B cell (primary cell): ENCODE measurements around the gene P3H4. TPM values are rescaled to one million over a fixed set of nuclear protein-coding genes. Genes with fewer than 3 reads are reported as not detected.

ENCODE experiments used
- ATAC-seq: fragments of 200-7000 bp; cut with Tn5 transposase; one replicate; pipeline ENCODE4 v1.10.0; 2021; ENCODE audit warnings: low read depth, mild to moderate bottlenecking, moderate number of reproducible peaks, moderate library complexity
- CTCF ChIA-PET: fragments of 350-600 bp; sonication (Branson Sonifier 250); formaldehyde crosslinking; loops from one replicate; lab custom pipeline; 2021; ENCODE audit warnings: antibody characterized with exemption, inconsistent platforms; lab: Charles Lee
- POLR2A ChIA-PET: fragments of 350-600 bp; sonication (Branson Sonifier 250); formaldehyde crosslinking; loops from one replicate; lab custom pipeline; 2021; ENCODE audit warnings: antibody characterized with exemption; lab: Charles Lee
- DNase-seq: peaks from one replicate; pipeline ENCODE4 v3.0.0; 2013
- H2AFZ ChIP-seq: 2 replicates; pipeline ENCODE4 v1.6.1; 2012; ENCODE audit warnings: mild to moderate bottlenecking, low read depth, low read length; ENCODE audit not compliant: insufficient read depth, poor library complexity, severe bottlenecking
- H3K27ac ChIP-seq, 2 donors: 1 replicate in 1 of 2; 2 replicates in 1 of 2; pipeline ENCODE4 v1.5.1; 2012 to 2013; ENCODE audit warnings: low read length in 2 of 2, mild to moderate bottlenecking in 2 of 2, moderate library complexity in 1 of 2
- H3K27me3 ChIP-seq, 4 experiments: fragments of 200-600 bp in 1 of 4; sonication (generic) in 1 of 4; replicated peaks in 1 of 4; 1 replicate in 2 of 4; 2 replicates in 2 of 4; pipeline versions ENCODE4 v1.6.1 to v1.7.0; 2013 to 2016; ENCODE audit warnings: low read length in 3 of 4, mild to moderate bottlenecking in 2 of 4, mixed read lengths in 1 of 4, moderate library complexity in 1 of 4; ENCODE audit not compliant: insufficient read depth in 4 of 4, control insufficient read depth in 3 of 4; ENCODE audit errors: control extremely low read depth in 1 of 4
- H3K36me3 ChIP-seq, 2 experiments: replicated peaks in 1 of 2; 1 replicate in 1 of 2; 2 replicates in 1 of 2; pipeline versions ENCODE4 v1.6.1 to v1.7.1; 2013; ENCODE audit warnings: low read length in 1 of 2; ENCODE audit not compliant: insufficient read depth in 2 of 2, control insufficient read depth in 1 of 2; ENCODE audit errors: control extremely low read depth in 1 of 2, extremely low read depth in 1 of 2
- H3K4me1 ChIP-seq, 2 donors: fragments of 200-600 bp in 1 of 2; sonication (generic) in 1 of 2; 1 replicate in 1 of 2; 2 replicates in 1 of 2; pipeline versions ENCODE4 v1.5.1 to v1.6.1; 2013 to 2017; ENCODE audit warnings: low read length in 2 of 2; ENCODE audit not compliant: control insufficient read depth in 2 of 2, insufficient read depth in 2 of 2
- H3K4me2 ChIP-seq: replicated peaks from 2 replicates; pipeline ENCODE3; 2012; ENCODE audit warnings: mild to moderate bottlenecking, low read depth, low read length; ENCODE audit not compliant: poor library complexity, severe bottlenecking
- H3K4me3 ChIP-seq, 5 experiments: fragments of 200-600 bp in 1 of 5; sonication (generic) in 1 of 5; 1 replicate in 3 of 5; 2 replicates in 2 of 5; pipeline versions ENCODE4 v1.5.1 to v1.7.0; 2011 to 2016; ENCODE audit warnings: low read length in 4 of 5, mild to moderate bottlenecking in 4 of 5, low read depth in 2 of 5, control low read depth in 1 of 5, moderate library complexity in 1 of 5; ENCODE audit not compliant: insufficient read depth in 1 of 5; ENCODE audit errors: control extremely low read depth in 1 of 5, extremely low read depth in 1 of 5
- H3K79me2 ChIP-seq: fragments of 200-600 bp; sonication (generic); one replicate; pipeline ENCODE4 v1.6.0; 2016; ENCODE audit warnings: low read length; ENCODE audit not compliant: control insufficient read depth, insufficient read depth
- H3K9ac ChIP-seq: fragments of 200-600 bp; sonication (generic); 2 replicates; pipeline ENCODE4 v1.6.1; 2017; ENCODE audit warnings: mild to moderate bottlenecking, low read length, moderate library complexity
- H3K9me3 ChIP-seq, 3 donors: one replicate each; pipeline versions ENCODE4 v1.6.1 to v1.7.1; 2013; ENCODE audit warnings: low read length in 2 of 3; ENCODE audit not compliant: control insufficient read depth in 2 of 3, insufficient read depth in 1 of 3; ENCODE audit errors: control extremely low read depth in 1 of 3
- H4K20me1 ChIP-seq: 2 replicates; pipeline ENCODE4 v1.6.0; 2012; ENCODE audit warnings: mild to moderate bottlenecking, low read length; ENCODE audit not compliant: insufficient read depth, control insufficient read depth, poor library complexity, severe bottlenecking
- H3K27ac Mint-ChIP-seq: one replicate; pipeline ENCODE4 v1.8.0; 2021; ENCODE audit warnings: mixed read lengths
- H3K27me3 Mint-ChIP-seq: one replicate; pipeline ENCODE4 v1.8.0; 2021; ENCODE audit warnings: mixed read lengths
- H3K4me1 Mint-ChIP-seq: one replicate; pipeline ENCODE4 v1.8.0; 2021; ENCODE audit warnings: mixed read lengths
- H3K4me3 Mint-ChIP-seq: one replicate; pipeline ENCODE4 v1.8.0; 2021; ENCODE audit warnings: mixed read lengths
- H3K9me3 Mint-ChIP-seq: one replicate; pipeline ENCODE4 v1.8.0; 2022; ENCODE audit warnings: mixed read lengths; ENCODE audit not compliant: insufficient read depth
- EZH2 ChIP-seq: IDR thresholded peaks from 2 replicates; pipeline ENCODE4 v1.6.1; 2012; ENCODE audit warnings: borderline replicate concordance, low read depth, mild to moderate bottlenecking, moderate library complexity, low read length; ENCODE audit not compliant: insufficient read depth, poor library complexity, severe bottlenecking
- WGBS: methylation state at CpG from one replicate; pipeline ENCODE4 v1.1.5; 2013; ENCODE audit warnings: missing lambda C conversion rate; ENCODE audit not compliant: insufficient coverage; 5-methylcytosine and 5-hydroxymethylcytosine counted together
- intact Hi-C: fragments of 100-400 bp; cut with micrococcal nuclease; formaldehyde crosslinking; loops from one replicate; pipeline ENCODE4 v1.10.0; 2022
- polyA plus RNA-seq: library from polyadenylated mRNA; depleted of rRNA; stranded (reverse); fragments of >200 nt; gene quantifications from 2 replicates; pipeline ENCODE4 v1.2.3, GENCODE V29; 2012
- total RNA-seq, 2 donors: library from RNA; stranded (reverse); fragments of 120-200 nt in 1 of 2; gene quantifications; 1 replicate in 1 of 2; 2 replicates in 1 of 2; pipeline versions ENCODE4 v1.2.3 to v1.2.4, GENCODE V29; 2013 to 2022
- TF ChIP-seq, protein P1 (sequence below): fragments of 200-600 bp; IDR thresholded peaks from one replicate; pipeline ENCODE4 v1.8.0; 2022; ENCODE audit warnings: antibody characterized with exemption, mild to moderate bottlenecking

Gene P3H4
- total and polyA plus RNA-seq, 2 donors (not counting 1 experiment from before 2014, with no cell fraction given) = 1.3 to 2.8 TPM

DNA sequence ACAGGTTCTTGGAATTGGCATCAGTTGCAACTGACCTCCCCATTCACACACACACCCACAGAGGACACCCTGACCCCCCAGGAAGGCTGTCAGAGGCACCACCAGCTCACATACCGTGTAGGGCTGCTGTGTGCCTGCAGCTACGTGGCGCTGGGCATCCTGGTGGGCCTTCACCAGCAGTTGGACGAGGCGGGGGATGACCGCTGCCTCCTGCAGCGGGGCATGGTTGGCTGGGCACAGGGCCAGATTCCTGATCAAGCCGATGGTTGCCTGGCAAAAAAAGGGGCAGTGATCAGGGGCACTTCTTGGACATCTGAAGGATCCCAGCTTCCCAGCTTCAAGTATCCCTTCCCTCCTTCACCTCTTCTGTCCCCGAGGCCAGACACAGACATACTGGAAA, 53.1 kb downstream of the P3H4 start:
- no peaks in the 10 kb centered on the region for H4K20me1 ChIP-seq
- ATAC-seq (no peak), DNase-seq (no peak)
- Mint-ChIP-seq H3K27me3 (no peaks in the 10 kb centered on the region), H3K4me1 (peaks cover 18% of the 10 kb centered on the region), H3K9me3 (no peaks in the 10 kb centered on the region), H3K27ac (no peak overlapping the region), H3K4me3 (no peak overlapping the region)
- intact Hi-C loops = no loop called here
- H3K9ac ChIP-seq = no peak overlapping the region
- no peak overlapping the region for H2AFZ ChIP-seq
- no peaks in the 10 kb centered on the region for H3K27me3 ChIP-seq
- no peak overlapping the region for H3K4me2 ChIP-seq
- no peak overlapping the region for H3K4me3 ChIP-seq
- H3K36me3 ChIP-seq = peaks cover 0 to 69% of the 10 kb centered on the region in 2 experiments
- peaks cover 4 to 16% of the 10 kb centered on the region in 2 donors for H3K4me1 ChIP-seq
- ChIA-PET CTCF (interaction anchor here (0.7 to 1.5 kb wide), 3 partner anchors 28 to 133 kb away, joined by 3 to 5 read pairs (median 4); partner anchors contain the start of gene JUP), POLR2A (no interaction called here)
- 94% methylated on average over 7 of the region's 9 CpGs for WGBS
- H3K79me2 ChIP-seq = no peaks in the 10 kb centered on the region
- no peaks in the 10 kb centered on the region for H3K9me3 ChIP-seq
- H3K27ac ChIP-seq = no peak overlapping the region
- TF ChIP-seq EZH2 = no peak
- TF ChIP-seq, protein P1, sequence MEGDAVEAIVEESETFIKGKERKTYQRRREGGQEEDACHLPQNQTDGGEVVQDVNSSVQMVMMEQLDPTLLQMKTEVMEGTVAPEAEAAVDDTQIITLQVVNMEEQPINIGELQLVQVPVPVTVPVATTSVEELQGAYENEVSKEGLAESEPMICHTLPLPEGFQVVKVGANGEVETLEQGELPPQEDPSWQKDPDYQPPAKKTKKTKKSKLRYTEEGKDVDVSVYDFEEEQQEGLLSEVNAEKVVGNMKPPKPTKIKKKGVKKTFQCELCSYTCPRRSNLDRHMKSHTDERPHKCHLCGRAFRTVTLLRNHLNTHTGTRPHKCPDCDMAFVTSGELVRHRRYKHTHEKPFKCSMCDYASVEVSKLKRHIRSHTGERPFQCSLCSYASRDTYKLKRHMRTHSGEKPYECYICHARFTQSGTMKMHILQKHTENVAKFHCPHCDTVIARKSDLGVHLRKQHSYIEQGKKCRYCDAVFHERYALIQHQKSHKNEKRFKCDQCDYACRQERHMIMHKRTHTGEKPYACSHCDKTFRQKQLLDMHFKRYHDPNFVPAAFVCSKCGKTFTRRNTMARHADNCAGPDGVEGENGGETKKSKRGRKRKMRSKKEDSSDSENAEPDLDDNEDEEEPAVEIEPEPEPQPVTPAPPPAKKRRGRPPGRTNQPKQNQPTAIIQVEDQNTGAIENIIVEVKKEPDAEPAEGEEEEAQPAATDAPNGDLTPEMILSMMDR = no peak

- Histone ChIP-seq H4K20me1 (no peaks in the 10 kb centered on the region), H3K4me1 (no peaks in the 10 kb centered on the region), H3K79me2 (no peaks in the 10 kb centered on the region), H3K9ac (no peak overlapping the region), H3K4me2 (no peak overlapping the region), H3K27ac (no peak overlapping the region), H3K9me3 (no peaks in the 10 kb centered on the region), H2AFZ (no peak overlapping the region), H3K4me3 (no peak overlapping the region), H3K27me3 (no peaks in the 10 kb centered on the region), H3K36me3 (peaks cover 0 to 40% of the 10 kb centered on the region in 2 experiments)
- CTCF ChIA-PET = no interaction called here
- DNase-seq (no peak), ATAC-seq (no peak)
- Mint-ChIP-seq H3K4me3 (no peak overlapping the region), H3K4me1 (no peaks in the 10 kb centered on the region), H3K27ac (no peak overlapping the region), H3K27me3 (no peaks in the 10 kb centered on the region), H3K9me3 (no peaks in the 10 kb centered on the region)
- POLR2A ChIA-PET = no interaction called here
- no peak for TF ChIP-seq EZH2
- intact Hi-C loops = no loop called here
- WGBS = 96% methylated on average over 12 of the region's 12 CpGs
These were observed 57.7 kb downstream of the P3H4 start for GRCh38 chr17:41754066-41754465.

Other genes starting within 250 kb of the P3H4 start
- not detected in 2 replicates for gene KRT9, start 239.9 kb downstream of the P3H4 start, total RNA-seq
- not detected in 2 replicates for gene KRT9, start 239.9 kb downstream of the P3H4 start, polyA plus RNA-seq
- gene KRT14, start 225.1 kb downstream of the P3H4 start, total RNA-seq = not detected in 2 replicates
- gene KRT14, start 225.1 kb downstream of the P3H4 start, polyA plus RNA-seq = not detected in 2 replicates
- not detected in 2 replicates for gene KRT16, start 199.2 kb downstream of the P3H4 start, total RNA-seq
- gene KRT16, start 199.2 kb downstream of the P3H4 start, polyA plus RNA-seq = not detected in 2 replicates
- gene KRT17, start 187.4 kb downstream of the P3H4 start, total RNA-seq = not detected in 2 replicates
- not detected in 2 replicates for gene KRT17, start 187.4 kb downstream of the P3H4 start, polyA plus RNA-seq
- 753 and 773 TPM in 2 replicates for gene EIF1, start 123.1 kb downstream of the P3H4 start, total RNA-seq
- gene EIF1, start 123.1 kb downstream of the P3H4 start, polyA plus RNA-seq = 2,045 and 2,985 TPM in 2 replicates
- gene GAST, start 99.6 kb downstream of the P3H4 start, total RNA-seq = not detected in 2 replicates
- gene GAST, start 99.6 kb downstream of the P3H4 start, polyA plus RNA-seq = not detected in 2 replicates
- gene HAP1, start 77.3 kb downstream of the P3H4 start, total RNA-seq = 0.15 and 0.37 TPM in 2 replicates
- 0.03 TPM in 2 replicates for gene HAP1, start 77.3 kb downstream of the P3H4 start, polyA plus RNA-seq
- 56.1 and 63.3 TPM in 2 replicates for gene JUP, start 25.2 kb downstream of the P3H4 start, total RNA-seq
- gene JUP, start 25.2 kb downstream of the P3H4 start, polyA plus RNA-seq = 42.6 and 62.9 TPM in 2 replicates
- 0.34 and 0.70 TPM in 2 replicates for gene FKBP10, start 1.1 kb upstream of the P3H4 start, total RNA-seq
- gene FKBP10, start 1.1 kb upstream of the P3H4 start, polyA plus RNA-seq = 0.21 and 0.40 TPM in 2 replicates
- 46.5 and 49.6 TPM in 2 replicates for gene NT5C3B, start 24.3 kb upstream of the P3H4 start, total RNA-seq
- 43.8 and 50.1 TPM in 2 replicates for gene NT5C3B, start 24.3 kb upstream of the P3H4 start, polyA plus RNA-seq
- 0.12 and 0.15 TPM in 2 replicates for gene KLHL10, start 25.9 kb upstream of the P3H4 start, total RNA-seq
- 0.37 TPM in 1 of 2 replicates, not detected in the other for gene KLHL10, start 25.9 kb upstream of the P3H4 start, polyA plus RNA-seq
- gene KLHL11, start 53.5 kb upstream of the P3H4 start, total RNA-seq = 18.7 and 18.8 TPM in 2 replicates
- gene KLHL11, start 53.5 kb upstream of the P3H4 start, polyA plus RNA-seq = 4.2 and 5.5 TPM in 2 replicates
- 85.3 and 91.5 TPM in 2 replicates for gene ACLY, start 107.0 kb upstream of the P3H4 start, total RNA-seq
- gene ACLY, start 107.0 kb upstream of the P3H4 start, polyA plus RNA-seq = 33.3 and 40.2 TPM in 2 replicates
- 0.27 and 0.56 TPM in 2 replicates for gene ODAD4, start 118.7 kb upstream of the P3H4 start, total RNA-seq
- gene ODAD4, start 118.7 kb upstream of the P3H4 start, polyA plus RNA-seq = not detected in 2 replicates
- gene CNP, start 154.8 kb upstream of the P3H4 start, total RNA-seq = 45.2 and 59.0 TPM in 2 replicates
- 15.9 and 19.0 TPM in 2 replicates for gene CNP, start 154.8 kb upstream of the P3H4 start, polyA plus RNA-seq
- gene DNAJC7, start 205.5 kb upstream of the P3H4 start, total RNA-seq = 150 and 152 TPM in 2 replicates
- gene DNAJC7, start 205.5 kb upstream of the P3H4 start, polyA plus RNA-seq = 22.0 and 25.8 TPM in 2 replicates
- gene NKIRAS2, start 208.1 kb upstream of the P3H4 start, total RNA-seq = 22.0 and 23.7 TPM in 2 replicates
- 21.4 and 29.2 TPM in 2 replicates for gene NKIRAS2, start 208.1 kb upstream of the P3H4 start, polyA plus RNA-seq
- gene C17orf113, start 238.7 kb upstream of the P3H4 start, total RNA-seq = 2.1 TPM in 2 replicates
- gene C17orf113, start 238.7 kb upstream of the P3H4 start, polyA plus RNA-seq = 0.66 and 1.2 TPM in 2 replicates